ENCODE measurements around the gene AARSD1. TPM values are rescaled to one million over a fixed set of nuclear protein-coding genes. Genes with fewer than 3 reads are reported as not detected.
"Not testable (repeated sequence)": the region's sequence is repeated elsewhere in the genome, so short reads cannot be mapped to it uniquely, and the experiment has no call there.

Gene AARSD1
- total and polyA plus RNA-seq, 9 donors = 17.8 to 51.4 (median 42.9) TPM

DNA sequence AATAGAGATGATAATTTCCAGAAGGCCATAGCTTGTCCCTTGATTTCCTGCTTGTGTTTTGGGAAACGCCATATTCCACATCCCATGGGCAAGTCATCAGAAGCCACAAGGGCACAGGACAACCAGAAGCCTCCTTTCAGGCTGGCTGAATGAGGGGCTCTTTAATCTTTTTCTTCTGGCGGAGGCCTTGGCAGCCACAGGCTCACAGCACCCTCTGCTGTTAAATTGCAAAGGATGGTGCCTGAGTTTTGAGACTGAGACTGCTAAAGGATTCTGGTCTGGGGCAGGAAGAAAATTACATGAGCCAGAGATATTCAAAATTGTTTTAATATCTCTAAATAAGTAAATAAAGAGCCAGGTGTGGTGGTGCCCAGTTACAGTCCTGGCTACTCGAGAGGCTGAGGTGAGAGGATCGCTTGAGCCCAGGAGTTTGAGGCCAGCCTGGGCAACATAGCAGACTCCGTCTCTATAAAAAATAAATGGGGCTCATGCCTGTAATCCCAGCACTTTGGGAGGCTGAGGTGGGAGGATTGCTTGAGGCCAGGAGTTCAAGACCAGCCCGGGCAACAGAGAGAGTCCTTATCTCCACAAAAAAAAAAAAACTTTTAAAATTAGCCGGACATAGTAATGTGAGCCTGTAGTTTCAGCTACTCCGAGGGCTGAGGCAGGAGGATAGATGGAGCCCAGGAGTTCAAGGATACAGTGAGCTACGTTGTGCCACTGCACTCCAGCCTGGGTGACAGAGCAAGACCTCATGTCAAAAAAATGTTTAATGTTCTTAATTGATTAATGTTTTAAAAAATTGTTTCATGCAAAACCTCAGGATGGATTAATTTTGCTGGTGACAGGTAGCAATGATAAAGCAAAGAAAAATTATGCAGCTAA, 26.3 kb downstream of the AARSD1 start:
- peak; percentile 22 to 57 (median 48) for DNase-seq
- 13 to 16% (median 16%) methylated on average over 9 of the region's 9 CpGs for WGBS, 3 donors
- intact Hi-C loops (cut with DNase I) = loop anchor here in 3 of 4 donors (5.0 kb wide), 2 partner anchors 91 to 96 kb away; partner anchors contain the start of gene AOC2 (in 1 of the 3)

GRCh38 chr17:42929497-42929844, 34.8 kb downstream of the AARSD1 start:
- Histone ChIP-seq H3K9me3 (no peaks in the 10 kb centered on the region), H3K27me3 (no peaks in the 10 kb centered on the region), H3K36me3 (no peaks in the 10 kb centered on the region), H3K27ac (no peak overlapping the region), H3K4me3 (no peak overlapping the region), H3K4me1 (ENCODE audit: insufficient read depth) (peaks cover 3% of the 10 kb centered on the region)
- no peak for DNase-seq
- intact Hi-C loops (cut with DNase I) = no loop called here
- TF ChIP-seq EP300 (IDR thresholded peaks at IDR 0.05) = no peak
- TF ChIP-seq, protein P1, sequence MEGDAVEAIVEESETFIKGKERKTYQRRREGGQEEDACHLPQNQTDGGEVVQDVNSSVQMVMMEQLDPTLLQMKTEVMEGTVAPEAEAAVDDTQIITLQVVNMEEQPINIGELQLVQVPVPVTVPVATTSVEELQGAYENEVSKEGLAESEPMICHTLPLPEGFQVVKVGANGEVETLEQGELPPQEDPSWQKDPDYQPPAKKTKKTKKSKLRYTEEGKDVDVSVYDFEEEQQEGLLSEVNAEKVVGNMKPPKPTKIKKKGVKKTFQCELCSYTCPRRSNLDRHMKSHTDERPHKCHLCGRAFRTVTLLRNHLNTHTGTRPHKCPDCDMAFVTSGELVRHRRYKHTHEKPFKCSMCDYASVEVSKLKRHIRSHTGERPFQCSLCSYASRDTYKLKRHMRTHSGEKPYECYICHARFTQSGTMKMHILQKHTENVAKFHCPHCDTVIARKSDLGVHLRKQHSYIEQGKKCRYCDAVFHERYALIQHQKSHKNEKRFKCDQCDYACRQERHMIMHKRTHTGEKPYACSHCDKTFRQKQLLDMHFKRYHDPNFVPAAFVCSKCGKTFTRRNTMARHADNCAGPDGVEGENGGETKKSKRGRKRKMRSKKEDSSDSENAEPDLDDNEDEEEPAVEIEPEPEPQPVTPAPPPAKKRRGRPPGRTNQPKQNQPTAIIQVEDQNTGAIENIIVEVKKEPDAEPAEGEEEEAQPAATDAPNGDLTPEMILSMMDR (IDR thresholded peaks at IDR 0.05) = no peak
- WGBS, 3 donors = 72 to 92% (median 91%) methylated on average over 1 of the region's 1 CpG

More for the DNA sequence above, 26.3 kb downstream of the AARSD1 start:
- Histone ChIP-seq H3K27ac (no peak overlapping the region), H3K27me3 (no peaks in the 10 kb centered on the region), H3K9me3 (no peaks in the 10 kb centered on the region), H3K4me1 (ENCODE audit: insufficient read depth) (no peaks in the 10 kb centered on the region), H3K4me3 (no peak overlapping the region), H3K36me3 (no peaks in the 10 kb centered on the region)
- TF ChIP-seq POLR2A (IDR thresholded peaks at IDR 0.05) (no peak), EP300 (IDR thresholded peaks at IDR 0.05) (no peak)
- TF ChIP-seq, protein P1 (IDR thresholded peaks at IDR 0.05) = peak; percentile 23 to 60 (median 42)

DNA sequence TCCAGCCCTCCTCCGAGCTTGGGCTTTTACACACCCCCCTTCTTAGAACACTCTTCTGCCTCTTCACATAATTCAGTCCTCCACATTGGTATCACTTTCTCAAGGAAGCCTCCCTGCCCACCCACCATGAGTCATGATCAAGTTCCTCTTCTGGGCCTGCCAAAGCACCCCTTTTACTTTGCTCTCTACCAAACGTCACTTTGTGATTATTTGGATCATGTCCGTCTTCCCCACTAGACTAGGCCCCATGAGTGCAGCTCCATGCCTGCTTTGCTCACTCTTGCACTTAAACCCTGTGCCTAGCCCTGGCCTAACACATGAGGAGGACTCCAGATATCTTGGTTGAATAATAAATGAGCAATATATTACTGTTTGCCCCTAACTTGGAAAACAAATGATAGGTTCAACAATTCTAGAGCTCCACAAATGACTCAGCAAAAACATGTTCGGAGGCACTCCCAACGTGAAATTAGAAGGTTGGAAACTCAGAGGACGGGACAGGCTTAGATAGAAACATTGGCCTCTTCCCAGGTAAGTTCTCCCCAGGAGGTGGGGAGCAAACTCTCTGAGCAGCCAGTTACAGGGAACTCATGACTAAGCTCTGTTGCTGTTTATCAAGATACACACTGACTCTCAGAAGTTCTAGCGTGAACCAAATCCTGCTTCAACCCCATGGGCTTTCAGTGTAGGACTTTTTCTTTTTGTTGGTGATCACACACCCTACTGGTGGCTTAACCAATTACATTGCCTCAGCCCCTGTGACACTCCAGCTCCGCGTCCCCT, 35.3 kb downstream of the AARSD1 start:
- H3K27me3 ChIP-seq = no peaks in the 10 kb centered on the region
- no peak for TF ChIP-seq EP300 (IDR thresholded peaks at IDR 0.05)
- TF ChIP-seq, protein P1 (IDR thresholded peaks at IDR 0.05) = peak in 2 of 3 donors; percentile 45 to 52

DNA sequence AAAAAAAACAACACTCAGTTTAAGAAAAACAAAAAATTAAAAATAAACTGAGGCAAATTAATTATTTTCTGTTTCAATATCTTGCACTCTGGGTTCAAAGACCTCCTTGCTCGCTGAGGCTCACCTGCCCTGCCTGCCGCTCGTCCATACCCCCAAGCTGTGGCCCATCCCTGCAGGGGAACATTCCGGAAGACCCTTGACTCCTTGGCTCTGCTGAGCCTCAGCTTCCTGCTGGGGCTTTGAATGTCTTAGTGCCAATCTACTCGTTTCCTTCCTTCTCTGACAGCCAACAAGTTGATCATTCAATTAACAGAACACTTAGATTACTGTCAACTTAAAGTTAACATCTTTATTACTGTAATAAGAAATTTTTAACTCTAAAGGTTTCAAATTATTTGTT, 39.4 kb downstream of the AARSD1 start:
- intact Hi-C loops (cut with DNase I) = no loop called here
- H3K9me3 ChIP-seq = no peaks in the 10 kb centered on the region

More for the DNA sequence above, 35.3 kb downstream of the AARSD1 start:
- intact Hi-C loops (cut with DNase I) = no loop called here
- Histone ChIP-seq H3K4me1 (ENCODE audit: insufficient read depth) (peaks cover 3% of the 10 kb centered on the region), H3K36me3 (no peaks in the 10 kb centered on the region), H3K9me3 (no peaks in the 10 kb centered on the region), H3K4me3 (no peak overlapping the region), H3K27ac (peak overlapping the region in 1 of 2 donors; percentile 32)
- 30 to 38% (median 36%) methylated on average over 9 of the region's 9 CpGs for WGBS, 3 donors
- DNase-seq = peak in 3 of 5 donors; percentile 9 to 42 (median 22)

GRCh38 chr17:42923472-42923871, 40.8 kb downstream of the AARSD1 start:
- 87 to 90% (median 88%) methylated on average over 7 of the region's 7 CpGs for WGBS, 3 donors
- H3K4me3 ChIP-seq; H3K27me3 ChIP-seq; intact Hi-C loops (cut with DNase I); H3K4me1 ChIP-seq (ENCODE audit: insufficient read depth); H3K9me3 ChIP-seq; H3K27ac ChIP-seq; DNase-seq; H3K36me3 ChIP-seq: not testable (repeated sequence)

More for the DNA sequence above, 39.4 kb downstream of the AARSD1 start:
- TF ChIP-seq EP300 (IDR thresholded peaks at IDR 0.05) = no peak
- TF ChIP-seq, protein P1 (IDR thresholded peaks at IDR 0.05) = no peak
- no peak for TF ChIP-seq POLR2A (IDR thresholded peaks at IDR 0.05)
- no peak for DNase-seq
- Histone ChIP-seq H3K27ac (no peak overlapping the region), H3K27me3 (no peaks in the 10 kb centered on the region), H3K4me1 (ENCODE audit: insufficient read depth) (peaks cover 3% of the 10 kb centered on the region), H3K36me3 (no peaks in the 10 kb centered on the region), H3K4me3 (no peak overlapping the region)
- 51 to 52% (median 52%) methylated on average over 5 of the region's 5 CpGs for WGBS, 3 donors

Data from ovary (tissue), 9 donors.